K562 (cell line): ENCODE measurements around the gene ABHD4. TPM values are rescaled to one million over a fixed set of nuclear protein-coding genes. Genes with fewer than 3 reads are reported as not detected.
A peak's percentile ranks its signal among the peaks of the same experiment; 100 is the strongest.

Experiments
- ELF4 ChIP-seq: fragments of 450-650 bp; formaldehyde crosslinking; IDR thresholded peaks from 2 replicates; pipeline ENCODE4 v1.4.0; 2022; ENCODE audit warnings: missing genetic modification characterization
- HMGN3 ChIP-seq: IDR thresholded peaks from 2 replicates; pipeline ENCODE4 v1.6.1; 2011; ENCODE audit warnings: borderline replicate concordance, low read depth, mild to moderate bottlenecking, mixed read lengths, low read length; ENCODE audit not compliant: insufficient read length; ENCODE audit errors: extremely low read depth
- HNRNPK ChIP-seq: fragments of 200-400 bp; formaldehyde crosslinking; IDR thresholded peaks from one replicate; pipeline ENCODE4 v1.6.1; 2018; ENCODE audit warnings: mild to moderate bottlenecking, low read depth, low read length; ENCODE audit not compliant: poor library complexity, severe bottlenecking
- JUNB ChIP-seq: fragments of 450-650 bp; formaldehyde crosslinking; conservative IDR thresholded peaks from 2 replicates; pipeline ENCODE4 v1.4.0; 2020; ENCODE audit warnings: mild to moderate bottlenecking
- JUND ChIP-seq, 2 experiments: IDR thresholded peaks; 2 replicates in 1 of 2; 3 replicates in 1 of 2; pipeline ENCODE4 v1.6.1; 2011; ENCODE audit warnings: borderline replicate concordance in 2 of 2, low read depth in 2 of 2, low read length in 2 of 2, improper control_type of control experiment in 1 of 2, missing biosample characterization in 1 of 2, missing genetic modification characterization in 1 of 2, missing genetic modification reagents in 1 of 2
- polyA plus RNA-seq, 8 experiments: library from polyadenylated mRNA; depleted of rRNA in 4 of 8; stranded (reverse) in 5 of 8; unstranded in 3 of 8; fragments of >200 nt; fragmentation: Nextera tagmentation in 2 of 8; fragmentation: Illumina TruSeq in 1 of 8; extraction: Ambion mirVana in 2 of 8; extraction: Trizol in 1 of 8; gene quantifications; 2 replicates each; pipeline versions ENCODE4 v1.2.1 to v1.2.3, GENCODE V29; 2011 to 2014; ENCODE audit warnings: inconsistent platforms in 1 of 8, missing spikeins in 1 of 8
- total RNA-seq, 7 experiments: library from RNA; depleted of rRNA in 6 of 7; stranded (reverse); fragments of >200 nt in 6 of 7; fragmentation: Illumina TruSeq in 2 of 7; extraction: Trizol in 2 of 7; gene quantifications; 2 replicates each; pipeline versions ENCODE4 v1.2.1 to v1.2.3, GENCODE V29; 2011 to 2021; ENCODE audit warnings: low replicate concordance in 1 of 7
- TF ChIP-seq, protein P1 (sequence below): fragments of 450-650 bp; IDR thresholded peaks from 2 replicates; pipeline ENCODE4 v1.6.1; 2016; ENCODE audit warnings: mild to moderate bottlenecking, moderate library complexity
- TF ChIP-seq, protein P2 (sequence below): fragments of 250-450 bp; sonication (Bioruptor Pico); IDR thresholded peaks from 2 replicates; pipeline ENCODE4 v1.9.0; 2021; ENCODE audit warnings: mild to moderate bottlenecking, inconsistent platforms
- TF ChIP-seq, protein P3 (sequence below): fragments of 150-350 bp; conservative IDR thresholded peaks from 2 replicates; pipeline ENCODE4 v1.6.1; 2014; ENCODE audit warnings: low read length

Gene ABHD4
- total and polyA plus RNA-seq, 9 of the 15 experiments (the other 6 are each of a cell fraction or from before 2014, with no cell fraction given) = 3.6 to 12.0 (median 7.2) TPM

DNA sequence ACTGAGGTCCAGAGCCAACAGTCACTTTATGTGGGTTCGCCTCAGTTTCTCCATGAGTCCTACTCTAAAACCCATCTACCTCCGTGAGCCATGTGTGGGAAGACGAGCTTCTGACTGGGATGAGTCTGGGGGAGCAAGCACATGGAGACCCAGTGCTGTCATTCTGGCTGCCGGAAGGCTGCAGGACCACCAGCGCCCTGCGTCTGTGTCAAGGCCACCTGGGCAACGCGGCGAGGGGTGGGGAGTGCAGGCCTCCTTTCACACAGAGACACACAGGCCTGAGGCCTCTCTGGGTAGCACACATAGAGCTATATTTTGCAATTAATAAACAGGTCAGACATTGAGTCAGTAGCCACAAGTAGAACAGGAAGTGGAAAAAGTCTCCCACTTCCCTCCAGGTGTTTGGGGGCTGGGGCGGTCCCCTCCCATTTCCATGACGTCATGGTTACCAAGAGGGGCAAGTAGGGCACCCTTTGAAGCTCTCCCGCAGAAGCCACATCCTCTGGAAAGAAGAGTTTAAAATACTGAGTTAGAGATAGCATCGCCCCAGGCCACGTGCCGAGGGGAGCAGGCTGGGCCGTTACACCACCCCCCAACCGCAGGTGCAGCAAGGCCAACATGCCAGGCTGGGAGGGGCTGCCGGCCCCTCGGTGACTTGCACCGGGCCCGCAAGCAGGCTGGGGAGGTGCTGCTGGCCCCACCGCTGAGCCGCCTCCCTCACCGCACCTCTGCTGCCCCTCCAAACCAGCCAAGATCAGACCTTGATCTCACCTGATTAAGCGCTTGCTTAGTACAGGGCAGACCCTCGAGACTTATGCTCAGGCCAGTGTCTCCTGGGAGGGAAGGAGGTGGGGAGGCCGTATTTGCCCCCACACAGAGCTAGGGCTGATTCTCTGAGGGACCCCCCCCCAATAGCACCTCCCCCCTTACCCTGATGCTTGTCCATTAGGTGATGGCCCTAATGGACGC, 41.8 kb upstream of the ABHD4 start (continued):
- TF ChIP-seq, protein P1, sequence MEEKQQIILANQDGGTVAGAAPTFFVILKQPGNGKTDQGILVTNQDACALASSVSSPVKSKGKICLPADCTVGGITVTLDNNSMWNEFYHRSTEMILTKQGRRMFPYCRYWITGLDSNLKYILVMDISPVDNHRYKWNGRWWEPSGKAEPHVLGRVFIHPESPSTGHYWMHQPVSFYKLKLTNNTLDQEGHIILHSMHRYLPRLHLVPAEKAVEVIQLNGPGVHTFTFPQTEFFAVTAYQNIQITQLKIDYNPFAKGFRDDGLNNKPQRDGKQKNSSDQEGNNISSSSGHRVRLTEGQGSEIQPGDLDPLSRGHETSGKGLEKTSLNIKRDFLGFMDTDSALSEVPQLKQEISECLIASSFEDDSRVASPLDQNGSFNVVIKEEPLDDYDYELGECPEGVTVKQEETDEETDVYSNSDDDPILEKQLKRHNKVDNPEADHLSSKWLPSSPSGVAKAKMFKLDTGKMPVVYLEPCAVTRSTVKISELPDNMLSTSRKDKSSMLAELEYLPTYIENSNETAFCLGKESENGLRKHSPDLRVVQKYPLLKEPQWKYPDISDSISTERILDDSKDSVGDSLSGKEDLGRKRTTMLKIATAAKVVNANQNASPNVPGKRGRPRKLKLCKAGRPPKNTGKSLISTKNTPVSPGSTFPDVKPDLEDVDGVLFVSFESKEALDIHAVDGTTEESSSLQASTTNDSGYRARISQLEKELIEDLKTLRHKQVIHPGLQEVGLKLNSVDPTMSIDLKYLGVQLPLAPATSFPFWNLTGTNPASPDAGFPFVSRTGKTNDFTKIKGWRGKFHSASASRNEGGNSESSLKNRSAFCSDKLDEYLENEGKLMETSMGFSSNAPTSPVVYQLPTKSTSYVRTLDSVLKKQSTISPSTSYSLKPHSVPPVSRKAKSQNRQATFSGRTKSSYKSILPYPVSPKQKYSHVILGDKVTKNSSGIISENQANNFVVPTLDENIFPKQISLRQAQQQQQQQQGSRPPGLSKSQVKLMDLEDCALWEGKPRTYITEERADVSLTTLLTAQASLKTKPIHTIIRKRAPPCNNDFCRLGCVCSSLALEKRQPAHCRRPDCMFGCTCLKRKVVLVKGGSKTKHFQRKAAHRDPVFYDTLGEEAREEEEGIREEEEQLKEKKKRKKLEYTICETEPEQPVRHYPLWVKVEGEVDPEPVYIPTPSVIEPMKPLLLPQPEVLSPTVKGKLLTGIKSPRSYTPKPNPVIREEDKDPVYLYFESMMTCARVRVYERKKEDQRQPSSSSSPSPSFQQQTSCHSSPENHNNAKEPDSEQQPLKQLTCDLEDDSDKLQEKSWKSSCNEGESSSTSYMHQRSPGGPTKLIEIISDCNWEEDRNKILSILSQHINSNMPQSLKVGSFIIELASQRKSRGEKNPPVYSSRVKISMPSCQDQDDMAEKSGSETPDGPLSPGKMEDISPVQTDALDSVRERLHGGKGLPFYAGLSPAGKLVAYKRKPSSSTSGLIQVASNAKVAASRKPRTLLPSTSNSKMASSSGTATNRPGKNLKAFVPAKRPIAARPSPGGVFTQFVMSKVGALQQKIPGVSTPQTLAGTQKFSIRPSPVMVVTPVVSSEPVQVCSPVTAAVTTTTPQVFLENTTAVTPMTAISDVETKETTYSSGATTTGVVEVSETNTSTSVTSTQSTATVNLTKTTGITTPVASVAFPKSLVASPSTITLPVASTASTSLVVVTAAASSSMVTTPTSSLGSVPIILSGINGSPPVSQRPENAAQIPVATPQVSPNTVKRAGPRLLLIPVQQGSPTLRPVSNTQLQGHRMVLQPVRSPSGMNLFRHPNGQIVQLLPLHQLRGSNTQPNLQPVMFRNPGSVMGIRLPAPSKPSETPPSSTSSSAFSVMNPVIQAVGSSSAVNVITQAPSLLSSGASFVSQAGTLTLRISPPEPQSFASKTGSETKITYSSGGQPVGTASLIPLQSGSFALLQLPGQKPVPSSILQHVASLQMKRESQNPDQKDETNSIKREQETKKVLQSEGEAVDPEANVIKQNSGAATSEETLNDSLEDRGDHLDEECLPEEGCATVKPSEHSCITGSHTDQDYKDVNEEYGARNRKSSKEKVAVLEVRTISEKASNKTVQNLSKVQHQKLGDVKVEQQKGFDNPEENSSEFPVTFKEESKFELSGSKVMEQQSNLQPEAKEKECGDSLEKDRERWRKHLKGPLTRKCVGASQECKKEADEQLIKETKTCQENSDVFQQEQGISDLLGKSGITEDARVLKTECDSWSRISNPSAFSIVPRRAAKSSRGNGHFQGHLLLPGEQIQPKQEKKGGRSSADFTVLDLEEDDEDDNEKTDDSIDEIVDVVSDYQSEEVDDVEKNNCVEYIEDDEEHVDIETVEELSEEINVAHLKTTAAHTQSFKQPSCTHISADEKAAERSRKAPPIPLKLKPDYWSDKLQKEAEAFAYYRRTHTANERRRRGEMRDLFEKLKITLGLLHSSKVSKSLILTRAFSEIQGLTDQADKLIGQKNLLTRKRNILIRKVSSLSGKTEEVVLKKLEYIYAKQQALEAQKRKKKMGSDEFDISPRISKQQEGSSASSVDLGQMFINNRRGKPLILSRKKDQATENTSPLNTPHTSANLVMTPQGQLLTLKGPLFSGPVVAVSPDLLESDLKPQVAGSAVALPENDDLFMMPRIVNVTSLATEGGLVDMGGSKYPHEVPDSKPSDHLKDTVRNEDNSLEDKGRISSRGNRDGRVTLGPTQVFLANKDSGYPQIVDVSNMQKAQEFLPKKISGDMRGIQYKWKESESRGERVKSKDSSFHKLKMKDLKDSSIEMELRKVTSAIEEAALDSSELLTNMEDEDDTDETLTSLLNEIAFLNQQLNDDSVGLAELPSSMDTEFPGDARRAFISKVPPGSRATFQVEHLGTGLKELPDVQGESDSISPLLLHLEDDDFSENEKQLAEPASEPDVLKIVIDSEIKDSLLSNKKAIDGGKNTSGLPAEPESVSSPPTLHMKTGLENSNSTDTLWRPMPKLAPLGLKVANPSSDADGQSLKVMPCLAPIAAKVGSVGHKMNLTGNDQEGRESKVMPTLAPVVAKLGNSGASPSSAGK = peak; percentile 44
- no peak for TF ChIP-seq HNRNPK
- TF ChIP-seq HMGN3 = peak; percentile 37
- TF ChIP-seq, protein P2, sequence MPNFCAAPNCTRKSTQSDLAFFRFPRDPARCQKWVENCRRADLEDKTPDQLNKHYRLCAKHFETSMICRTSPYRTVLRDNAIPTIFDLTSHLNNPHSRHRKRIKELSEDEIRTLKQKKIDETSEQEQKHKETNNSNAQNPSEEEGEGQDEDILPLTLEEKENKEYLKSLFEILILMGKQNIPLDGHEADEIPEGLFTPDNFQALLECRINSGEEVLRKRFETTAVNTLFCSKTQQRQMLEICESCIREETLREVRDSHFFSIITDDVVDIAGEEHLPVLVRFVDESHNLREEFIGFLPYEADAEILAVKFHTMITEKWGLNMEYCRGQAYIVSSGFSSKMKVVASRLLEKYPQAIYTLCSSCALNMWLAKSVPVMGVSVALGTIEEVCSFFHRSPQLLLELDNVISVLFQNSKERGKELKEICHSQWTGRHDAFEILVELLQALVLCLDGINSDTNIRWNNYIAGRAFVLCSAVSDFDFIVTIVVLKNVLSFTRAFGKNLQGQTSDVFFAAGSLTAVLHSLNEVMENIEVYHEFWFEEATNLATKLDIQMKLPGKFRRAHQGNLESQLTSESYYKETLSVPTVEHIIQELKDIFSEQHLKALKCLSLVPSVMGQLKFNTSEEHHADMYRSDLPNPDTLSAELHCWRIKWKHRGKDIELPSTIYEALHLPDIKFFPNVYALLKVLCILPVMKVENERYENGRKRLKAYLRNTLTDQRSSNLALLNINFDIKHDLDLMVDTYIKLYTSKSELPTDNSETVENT (CRISPR knock-in tag) = no peak
- peak; percentile 72 for TF ChIP-seq JUNB (CRISPR knock-in tag)
- TF ChIP-seq JUND (IDR thresholded peaks at IDR 0.05; ENCODE audit: borderline replicate concordance, low read depth, low read length) = peak; percentile 69
- no peak for TF ChIP-seq JUND (tag; IDR thresholded peaks at IDR 0.05; ENCODE audit: borderline replicate concordance, low read depth, low read length)
- TF ChIP-seq, protein P3, sequence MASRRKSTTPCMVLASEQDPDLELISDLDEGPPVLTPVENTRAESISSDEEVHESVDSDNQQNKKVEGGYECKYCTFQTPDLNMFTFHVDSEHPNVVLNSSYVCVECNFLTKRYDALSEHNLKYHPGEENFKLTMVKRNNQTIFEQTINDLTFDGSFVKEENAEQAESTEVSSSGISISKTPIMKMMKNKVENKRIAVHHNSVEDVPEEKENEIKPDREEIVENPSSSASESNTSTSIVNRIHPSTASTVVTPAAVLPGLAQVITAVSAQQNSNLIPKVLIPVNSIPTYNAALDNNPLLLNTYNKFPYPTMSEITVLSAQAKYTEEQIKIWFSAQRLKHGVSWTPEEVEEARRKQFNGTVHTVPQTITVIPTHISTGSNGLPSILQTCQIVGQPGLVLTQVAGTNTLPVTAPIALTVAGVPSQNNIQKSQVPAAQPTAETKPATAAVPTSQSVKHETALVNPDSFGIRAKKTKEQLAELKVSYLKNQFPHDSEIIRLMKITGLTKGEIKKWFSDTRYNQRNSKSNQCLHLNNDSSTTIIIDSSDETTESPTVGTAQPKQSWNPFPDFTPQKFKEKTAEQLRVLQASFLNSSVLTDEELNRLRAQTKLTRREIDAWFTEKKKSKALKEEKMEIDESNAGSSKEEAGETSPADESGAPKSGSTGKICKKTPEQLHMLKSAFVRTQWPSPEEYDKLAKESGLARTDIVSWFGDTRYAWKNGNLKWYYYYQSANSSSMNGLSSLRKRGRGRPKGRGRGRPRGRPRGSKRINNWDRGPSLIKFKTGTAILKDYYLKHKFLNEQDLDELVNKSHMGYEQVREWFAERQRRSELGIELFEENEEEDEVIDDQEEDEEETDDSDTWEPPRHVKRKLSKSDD = no peak
- no peak for TF ChIP-seq ELF4 (CRISPR knock-in tag)
